ENCODE measurements around the gene PRAMEF13.
"Not testable (repeated sequence)": the region's sequence is repeated elsewhere in the genome, so short reads cannot be mapped to it uniquely, and the experiment has no call there.

GRCh38 chr1:13230096-13230495 is 28.9 kb upstream of the PRAMEF13 start:
- not testable (repeated sequence) for TF ChIP-seq CTCF, POLR2A (IDR thresholded peaks at IDR 0.05)

Data from right lobe of liver (tissue), 4 donors.